ENCODE data around the gene FAM234B. TPM values are rescaled to one million over a fixed set of nuclear protein-coding genes. Genes with fewer than 3 reads are reported as not detected.

FAM234B gene
- total RNA-seq, 1 experiment from 2014 or later: 20.8 TPM

GRCh38 chr12:13112968-13113367 is 68.8 kb downstream of the FAM234B start:
- Histone ChIP-seq H3K23ac (ENCODE audit: insufficient read length, low read depth, low read length) (no peak overlapping the region), H3K27ac (ENCODE audit: insufficient read length, low read depth, low read length) (no peak overlapping the region), H4K8ac (replicated peaks; ENCODE audit: insufficient read length, low read depth, low read length) (no peak overlapping the region), H3T11ph (ENCODE audit: low read length) (no peak overlapping the region), H2AK5ac (ENCODE audit: insufficient read length, low read length) (no peak overlapping the region), H2BK15ac (ENCODE audit: low read depth, low read length) (no peak overlapping the region), H3K56ac (ENCODE audit: insufficient read length, low read depth, low read length) (no peak overlapping the region), H3K27me3 (ENCODE audit: insufficient read depth, low read length) (no peaks in the 10 kb centered on the region), H2BK12ac (ENCODE audit: insufficient read length, low read depth, low read length) (no peak overlapping the region), H3K4me2 (ENCODE audit: insufficient read depth, insufficient read length, low read length) (no peak overlapping the region), H3K18ac (ENCODE audit: insufficient read length, low read depth, low read length) (no peak overlapping the region), H3K79me1 (ENCODE audit: insufficient read depth, low read depth, low read length, poor library complexity, severe bottlenecking) (no peaks in the 10 kb centered on the region), H4K91ac (ENCODE audit: insufficient read length, low read depth, low read length) (no peak overlapping the region), H2BK5ac (ENCODE audit: insufficient read length, low read length) (no peak overlapping the region), H4K20me1 (ENCODE audit: control insufficient read depth, insufficient read depth, insufficient read length) (no peaks in the 10 kb centered on the region), H3K4ac (ENCODE audit: low read depth, low read length) (no peak overlapping the region), H3K14ac (ENCODE audit: insufficient read depth, low read length) (no peak overlapping the region), H3K23me2 (ENCODE audit: insufficient read length, low read depth, low read length, poor library complexity, severe bottlenecking) (no peaks in the 10 kb centered on the region), H3K4me1 (ENCODE audit: insufficient read depth, low read length) (peaks cover 8% of the 10 kb centered on the region; the same call in 1 of the 2 replicates), H3K79me2 (ENCODE audit: insufficient read depth, low read length) (no peaks in the 10 kb centered on the region), H3K9me3 (ENCODE audit: control insufficient read depth, low read depth, low read length) (no peaks in the 10 kb centered on the region), H3K9ac (ENCODE audit: extremely low read depth, insufficient read length, low read length) (no peak overlapping the region), H2AFZ (ENCODE audit: low read length) (no peak overlapping the region), H2BK20ac (ENCODE audit: low read depth, low read length, poor library complexity, severe bottlenecking) (no peak overlapping the region), H4K5ac (ENCODE audit: insufficient read length, low read depth, low read length) (no peak overlapping the region), H2BK120ac (ENCODE audit: low read depth, low read length, poor library complexity, severe bottlenecking) (no peak overlapping the region)
- H3K27ac Mint-ChIP-seq: no peak overlapping the region; a peak in 1 of 7 replicates
- H3K4me1 Mint-ChIP-seq: peaks cover 30 to 31% of the 10 kb centered on the region in 2 experiments
- H3K27me3 Mint-ChIP-seq (ENCODE audit: low read depth): no peaks in the 10 kb centered on the region; the same call in 1 of the 2 replicates
- DNase-seq: no peak
- H3K36me3 Mint-ChIP-seq (ENCODE audit: insufficient read depth in 1 of 3, low read depth in 3 of 3): peaks cover 0 to 12% (median 2%) of the 10 kb centered on the region in 3 experiments; a peak in 5 of 7 replicates
- H3K4me3 Mint-ChIP-seq: no peak overlapping the region
- WGBS (ENCODE audit: extremely low coverage, insufficient read length, low lambda C conversion rate): no CpG with 5 or more reads among the region's 6 CpGs
- peaks cover 13 to 15% of the 10 kb centered on the region in 2 experiments; a peak in 4 of 5 replicates for H3K9me3 Mint-ChIP-seq
- no peak for TF ChIP-seq CTCF (conservative IDR thresholded peaks at IDR 0.05)
